NCI-H82 treated with DMSO at 0.1 percent for 48 hours (cell line): ENCODE data around the gene GPRIN2.
"Not testable (repeated sequence)": the region's sequence is repeated elsewhere in the genome, so short reads cannot be mapped to it uniquely, and the experiment has no call there.

Source experiments
- DNase-seq: peaks from one replicate; lab custom pipeline; 2025; ENCODE audit not compliant: unreplicated experiment; lab: John Stamatoyannopoulos, UW

GPRIN2 gene

GRCh38 chr10:46538155-46538554 lies 18.3 kb downstream of the GPRIN2 start:
- no peak for DNase-seq

- no peak for DNase-seq
Observed at GRCh38 chr10:46537309-46537708, 19.1 kb downstream of the GPRIN2 start.

- DNase-seq = no peak
Observed at GRCh38 chr10:46536781-46537180, 19.7 kb downstream of the GPRIN2 start.

- DNase-seq = no peak
Observed at GRCh38 chr10:46536171-46536570, 20.3 kb downstream of the GPRIN2 start.

- DNase-seq = no peak
Observed at GRCh38 chr10:46534828-46535524, 21.5 kb downstream of the GPRIN2 start.

GRCh38 chr10:46532256-46532655 lies 24.2 kb downstream of the GPRIN2 start:
- not testable (repeated sequence) for DNase-seq

GRCh38 chr10:46530249-46531186 lies 25.9 kb downstream of the GPRIN2 start:
- no peak for DNase-seq

- not testable (repeated sequence) for DNase-seq
Observed at GRCh38 chr10:46529742-46530141, 26.7 kb downstream of the GPRIN2 start.

- DNase-seq = no peak
Observed at GRCh38 chr10:46528675-46529615, 27.5 kb downstream of the GPRIN2 start.

- no peak for DNase-seq
Observed at GRCh38 chr10:46528171-46528671, 28.2 kb downstream of the GPRIN2 start.

GRCh38 chr10:46527241-46527811 lies 29.1 kb downstream of the GPRIN2 start:
- DNase-seq = no peak

GRCh38 chr10:46526682-46527038 lies 29.8 kb downstream of the GPRIN2 start:
- no peak for DNase-seq

GRCh38 chr10:46525824-46526681 lies 30.4 kb downstream of the GPRIN2 start:
- no peak for DNase-seq

GRCh38 chr10:46525177-46525823 lies 31.2 kb downstream of the GPRIN2 start:
- DNase-seq = no peak

GRCh38 chr10:46524472-46525176 lies 31.8 kb downstream of the GPRIN2 start:
- no peak for DNase-seq

GRCh38 chr10:46523962-46524471 lies 32.4 kb downstream of the GPRIN2 start:
- no peak for DNase-seq

GRCh38 chr10:46523119-46523961 lies 33.1 kb downstream of the GPRIN2 start:
- no peak for DNase-seq
